H7 (cell line): ENCODE data around the gene PDXDC1. TPM values are rescaled to one million over a fixed set of nuclear protein-coding genes. Genes with fewer than 3 reads are reported as not detected.
"Not testable (repeated sequence)": the region's sequence is repeated elsewhere in the genome, so short reads cannot be mapped to it uniquely, and the experiment has no call there.

Experiments used
- DNase-seq: peaks from one replicate; pipeline ENCODE4 v3.0.0; 2012
- H3K27me3 ChIP-seq: 2 replicates; pipeline ENCODE4 v1.6.0; 2011; ENCODE audit warnings: mild to moderate bottlenecking, low read length; ENCODE audit not compliant: control insufficient read depth, insufficient read depth
- H3K36me3 ChIP-seq: replicated peaks from 2 replicates; pipeline ENCODE4 v1.5.1; 2011; ENCODE audit warnings: low read length; ENCODE audit not compliant: control insufficient read depth, insufficient read depth
- H3K4me3 ChIP-seq: 2 replicates; pipeline ENCODE4 v1.5.1; 2011; ENCODE audit warnings: low read depth, mild to moderate bottlenecking, control low read depth, low read length, moderate library complexity; ENCODE audit not compliant: insufficient read depth
- total RNA-seq: library from RNA; depleted of rRNA; stranded (reverse); fragments of >200 nt; shearing (Covaris generic); gene quantifications from 2 replicates; pipeline ENCODE4 v1.2.3, GENCODE V29; 2014; rRNA removed

PDXDC1 gene
- total RNA-seq, 1 experiment from 2014 or later: 67.5 TPM

DNA sequence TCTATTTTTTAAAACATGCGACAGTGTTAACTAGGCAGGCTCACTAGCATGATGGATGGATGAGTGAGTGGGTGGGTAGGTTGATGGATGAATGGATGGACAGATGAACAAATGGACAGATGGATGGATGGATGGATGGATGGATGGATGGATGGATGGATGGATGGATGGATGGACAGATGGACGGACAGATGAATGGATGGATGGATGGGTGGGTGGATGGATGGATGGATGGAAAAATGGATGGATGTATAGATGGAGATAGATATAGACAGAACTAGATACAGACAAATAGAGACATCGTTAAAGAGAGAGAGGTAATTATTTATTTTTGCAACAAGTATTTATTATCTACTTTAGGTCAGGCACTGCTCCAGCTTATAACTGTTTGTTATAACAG is 205.1 kb downstream of the PDXDC1 start:
- not testable (repeated sequence) for H3K27me3 ChIP-seq, H3K36me3 ChIP-seq, DNase-seq, H3K4me3 ChIP-seq

DNA sequence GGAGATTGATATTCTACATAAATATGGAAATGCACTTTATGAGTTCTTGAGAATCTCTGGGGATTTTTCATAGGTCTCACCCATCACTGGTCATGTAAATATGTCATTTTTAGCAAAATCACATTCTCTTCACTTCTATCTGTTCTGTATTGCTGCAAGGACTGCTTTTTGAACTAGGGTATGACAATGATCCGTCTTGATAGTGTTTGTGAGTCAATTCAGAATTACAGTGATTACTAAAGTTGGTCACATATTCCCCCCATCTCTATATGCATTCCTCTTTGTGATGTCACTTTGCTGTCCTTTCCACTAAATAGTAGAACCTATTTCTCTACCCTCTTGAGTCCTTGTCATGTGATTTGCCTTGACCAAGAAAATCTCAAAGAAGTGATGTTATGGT is 206.1 kb downstream of the PDXDC1 start:
- H3K4me3 ChIP-seq, DNase-seq, H3K27me3 ChIP-seq, H3K36me3 ChIP-seq: not testable (repeated sequence)

DNA sequence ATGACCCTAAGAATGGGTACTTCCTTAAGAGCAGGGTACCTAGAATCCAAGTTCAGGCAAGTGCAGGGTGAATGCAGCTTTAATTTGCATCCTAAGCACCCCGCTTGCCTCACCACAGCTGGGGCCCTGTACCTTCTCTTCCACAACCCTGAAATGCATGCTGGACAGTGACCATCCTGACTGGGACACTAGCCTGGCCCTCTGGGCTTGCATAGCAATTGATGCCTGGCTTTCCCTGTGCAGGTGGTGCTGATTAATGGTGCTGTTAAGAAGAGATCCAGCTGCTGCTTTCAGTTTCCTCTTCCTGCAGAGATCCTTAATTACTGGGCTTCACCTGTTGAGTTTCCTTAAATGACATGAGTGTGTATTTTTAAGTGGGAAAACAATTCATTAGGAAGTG is 209.2 kb downstream of the PDXDC1 start:
- DNase-seq, H3K36me3 ChIP-seq, H3K4me3 ChIP-seq, H3K27me3 ChIP-seq: not testable (repeated sequence)

Other genes starting within 250 kb of the PDXDC1 start
- gene NPIPA2, start 232.5 kb upstream of the PDXDC1 start, total RNA-seq: 0.94 and 3.9 TPM in 2 replicates
- 67.5 and 68.0 TPM in 2 replicates for gene NOMO1, start 141.3 kb upstream of the PDXDC1 start, total RNA-seq
- gene NPIPA1, start 37.6 kb upstream of the PDXDC1 start, total RNA-seq: 27.6 and 42.6 TPM in 2 replicates
- gene NTAN1, start 81.0 kb downstream of the PDXDC1 start, total RNA-seq: 54.8 and 57.4 TPM in 2 replicates
- 24.8 and 28.3 TPM in 2 replicates for gene RRN3, start 119.2 kb downstream of the PDXDC1 start, total RNA-seq